Measurements from ENCODE around the gene RIMBP2. TPM values are rescaled to one million over a fixed set of nuclear protein-coding genes. Genes with fewer than 3 reads are reported as not detected.
A peak's percentile ranks its signal among the peaks of the same experiment; 100 is the strongest.

Gene RIMBP2
- total and polyA plus RNA-seq, 9 of the 15 experiments (the other 6 are each of a cell fraction or from before 2014, with no cell fraction given): not detected

- ChIA-PET CTCF (ENCODE audit: low intra/inter-chr PET ratio) (no interaction called here), POLR2A (no interaction called here)
- WGBS (ENCODE audit: insufficient coverage, low coverage, missing lambda C conversion rate): under 1% methylated on average over 9 of the region's 9 CpGs
- in situ Hi-C loops (cut with MboI): no loop called here
- Histone ChIP-seq H3K4me1 (replicated peaks in 1 of 2; ENCODE audit: control insufficient read depth in 2 of 2, insufficient read depth in 2 of 2, low read length in 2 of 2) (no peaks in the 10 kb centered on the region), H3K9me1 (ENCODE audit: control insufficient read depth, insufficient read depth, low read length) (no peaks in the 10 kb centered on the region), H3K27me3 (ENCODE audit: control insufficient read depth in 2 of 2, insufficient read depth in 2 of 2, low read length in 2 of 2) (peaks cover 4 to 26% of the 10 kb centered on the region in 2 experiments; a peak in 3 of 5 replicates), H2AFZ (ENCODE audit: low read depth, low read length) (no peak overlapping the region), H3K79me2 (ENCODE audit: control insufficient read depth, insufficient read depth, low read length) (no peaks in the 10 kb centered on the region), H3K27ac (ENCODE audit: extremely low read depth, low read depth, low read length) (no peak overlapping the region), H3K4me2 (ENCODE audit: insufficient read depth, low read length) (no peak overlapping the region), H3K9me3 (replicated peaks; ENCODE audit: control insufficient read depth, insufficient read depth, low read depth, low read length) (no peaks in the 10 kb centered on the region), H4K20me1 (replicated peaks; ENCODE audit: control insufficient read depth, insufficient read depth, low read length) (no peaks in the 10 kb centered on the region), H3K36me3 (ENCODE audit: control insufficient read depth, insufficient read depth, low read length) (no peaks in the 10 kb centered on the region), H3K4me3 (no peak overlapping the region), H3K9ac (ENCODE audit: insufficient read depth in 1 of 2, low read depth in 2 of 2, low read length in 2 of 2) (no peak overlapping the region)
- no peak for TF ChIP-seq TAF9B (IDR thresholded peaks at IDR 0.05; ENCODE audit: partially characterized antibody)
- TF ChIP-seq CHD2 (IDR thresholded peaks at IDR 0.05; ENCODE audit: low read depth, low read length): peak; percentile 42; the same call in 1 of the 2 replicates
- FAIRE-seq (no peak), DNase-seq (ENCODE audit: extremely low read depth in 1 of 4, low spot score in 3 of 4) (no peak), ATAC-seq (no peak)
- intact Hi-C loops (cut with micrococcal nuclease): no loop called here
- no TSS peak for BruUV-seq (replicated peaks)
Measured at GRCh38 chr12:130569521-130569920, 146.6 kb downstream of the RIMBP2 start.

- Histone ChIP-seq H3K27ac (ENCODE audit: extremely low read depth, low read depth, low read length) (no peak overlapping the region), H3K4me2 (ENCODE audit: insufficient read depth, low read length) (no peak overlapping the region), H4K20me1 (replicated peaks; ENCODE audit: control insufficient read depth, insufficient read depth, low read length) (no peaks in the 10 kb centered on the region), H3K36me3 (ENCODE audit: control insufficient read depth, insufficient read depth, low read length) (no peaks in the 10 kb centered on the region), H2AFZ (ENCODE audit: low read depth, low read length) (no peak overlapping the region), H3K79me2 (ENCODE audit: control insufficient read depth, insufficient read depth, low read length) (no peaks in the 10 kb centered on the region), H3K9me3 (replicated peaks; ENCODE audit: control insufficient read depth, insufficient read depth, low read depth, low read length) (no peaks in the 10 kb centered on the region), H3K27me3 (ENCODE audit: control insufficient read depth in 2 of 2, insufficient read depth in 2 of 2, low read length in 2 of 2) (peaks cover 4 to 22% of the 10 kb centered on the region in 2 experiments; a peak in 3 of 5 replicates), H3K4me1 (replicated peaks in 1 of 2; ENCODE audit: control insufficient read depth in 2 of 2, insufficient read depth in 2 of 2, low read length in 2 of 2) (no peaks in the 10 kb centered on the region), H3K9me1 (ENCODE audit: control insufficient read depth, insufficient read depth, low read length) (no peaks in the 10 kb centered on the region), H3K9ac (ENCODE audit: insufficient read depth in 1 of 2, low read depth in 2 of 2, low read length in 2 of 2) (no peak overlapping the region), H3K4me3 (no peak overlapping the region)
- POLR2A ChIA-PET: interaction anchor here (0.6 kb wide), 1 partner anchor 82 kb away, joined by 3 read pairs; no protein-coding TSS in a partner anchor
- no TSS peak for BruUV-seq (replicated peaks)
- DNase-seq (ENCODE audit: extremely low read depth in 1 of 4, low spot score in 3 of 4) (no peak), ATAC-seq (no peak), FAIRE-seq (no peak)
- 0% methylated on average over 7 of the region's 7 CpGs for WGBS (ENCODE audit: insufficient coverage, low coverage, missing lambda C conversion rate)
- intact Hi-C loops (cut with micrococcal nuclease) (no loop called here), in situ Hi-C loops (cut with MboI) (no loop called here)
- TF ChIP-seq ZNF277 (CRISPR knock-in tag; IDR thresholded peaks at IDR 0.05; ENCODE audit: borderline replicate concordance): no peak
- CTCF ChIA-PET (ENCODE audit: low intra/inter-chr PET ratio): no interaction called here
Measured at GRCh38 chr12:130568501-130568900, 147.6 kb downstream of the RIMBP2 start.

Data from K562 (cell line).